GM12891 (cell line): ENCODE measurements around the gene GJA1.

Source experiments
- DNase-seq: peaks from one replicate; pipeline ENCODE4 v3.0.0; 2011; ENCODE audit warnings: low spot score; ENCODE audit not compliant: insufficient read length
- FAIRE-seq: peaks from 2 replicates; lab custom pipeline; 2011; peaks lifted over from hg19 to GRCh38; lab: Jason Lieb, UNC
- PAX5 ChIP-seq: IDR thresholded peaks from 2 replicates; pipeline ENCODE4 v1.6.1; 2011; ENCODE audit warnings: low read length, moderate library complexity, mild to moderate bottlenecking; ENCODE audit not compliant: insufficient read depth, severe bottlenecking
- POLR2A ChIP-seq: IDR thresholded peaks from 2 replicates; pipeline ENCODE4 v1.6.1; 2011; ENCODE audit warnings: low read depth, low read length, control low read depth
- POLR2AphosphoS5 ChIP-seq: IDR thresholded peaks from 2 replicates; pipeline ENCODE4 v1.6.1; 2011; ENCODE audit warnings: low read depth, low read length, control low read depth
- POU2F2 ChIP-seq: IDR thresholded peaks from 2 replicates; pipeline ENCODE4 v1.6.1; 2011; ENCODE audit warnings: low read depth, mild to moderate bottlenecking, control low read depth, low read length, moderate library complexity
- SPI1 ChIP-seq: IDR thresholded peaks from 2 replicates; pipeline ENCODE4 v1.6.1; 2011; ENCODE audit warnings: low read depth, low read length, control low read depth
- TAF1 ChIP-seq: IDR thresholded peaks from 2 replicates; pipeline ENCODE4 v1.6.1; 2011; ENCODE audit warnings: low read depth, low read length, control low read depth

Gene GJA1

GRCh38 chr6:121482004-121482693, 46.7 kb downstream of the GJA1 start:
- FAIRE-seq: no peak
- no peak for TF ChIP-seq POLR2AphosphoS5
- TF ChIP-seq SPI1: no peak
- no peak for TF ChIP-seq POU2F2
- TF ChIP-seq POLR2A: no peak
- TF ChIP-seq TAF1: no peak
- no peak for TF ChIP-seq PAX5

GRCh38 chr6:121482751-121483150, 47.3 kb downstream of the GJA1 start:
- DNase-seq (no peak), FAIRE-seq (no peak)
- no peak for TF ChIP-seq SPI1
- TF ChIP-seq PAX5: no peak
- no peak for TF ChIP-seq TAF1
- TF ChIP-seq POLR2AphosphoS5: no peak
- no peak for TF ChIP-seq POU2F2
- TF ChIP-seq POLR2A: no peak

More at GRCh38 chr6:121482004-121482693, 46.7 kb downstream of the GJA1 start:
- no peak for DNase-seq

DNA sequence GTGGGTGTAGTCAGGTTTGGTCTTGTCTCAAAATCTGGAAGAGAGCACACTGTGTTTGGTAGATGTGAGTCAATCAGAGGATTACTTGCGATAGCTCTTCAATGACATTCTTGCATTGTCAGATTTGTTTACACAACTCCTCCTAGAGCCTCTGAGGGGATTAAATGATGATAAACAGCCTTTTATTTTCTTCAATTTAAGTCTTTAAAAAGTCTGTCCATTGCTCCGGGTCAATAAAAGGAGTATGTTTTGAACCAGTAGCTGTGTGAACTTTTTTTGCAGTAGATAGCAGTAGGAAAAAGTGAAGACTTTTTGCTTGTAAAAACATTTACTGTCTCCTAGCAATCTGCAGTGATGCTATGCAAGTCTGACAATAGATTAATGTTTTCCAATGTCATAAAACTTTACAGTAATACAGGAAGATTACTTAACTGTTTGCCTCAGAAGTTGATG, 49.9 kb downstream of the GJA1 start:
- TF ChIP-seq TAF1 (no peak), POLR2AphosphoS5 (no peak), SPI1 (no peak), POLR2A (no peak), PAX5 (no peak), POU2F2 (no peak)
- no peak for FAIRE-seq
- no peak for DNase-seq

DNA sequence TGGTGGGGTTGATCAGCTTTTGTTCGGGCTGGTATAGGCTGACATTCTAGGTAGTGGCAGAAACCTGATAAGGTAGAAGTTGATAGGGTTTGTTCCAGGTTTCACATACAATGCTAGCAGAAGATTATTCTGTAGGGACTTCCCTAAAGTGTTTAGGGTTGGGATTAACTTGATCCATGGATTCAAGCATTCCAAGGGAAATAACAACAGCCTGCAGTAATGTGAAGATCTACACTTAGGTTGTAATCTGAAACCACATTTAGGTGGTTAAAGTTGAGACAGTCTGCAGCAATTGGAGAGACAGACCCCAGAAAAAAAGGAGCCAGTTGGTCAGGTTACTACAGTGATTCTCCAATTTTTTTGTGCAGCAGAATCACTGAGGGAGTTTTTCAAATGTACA, 56.1 kb downstream of the GJA1 start:
- no peak for TF ChIP-seq POU2F2
- no peak for TF ChIP-seq SPI1
- DNase-seq: no peak
- no peak for FAIRE-seq

GRCh38 chr6:121492536-121492935, 57.1 kb downstream of the GJA1 start:
- DNase-seq (no peak), FAIRE-seq (no peak)
- no peak for TF ChIP-seq TAF1
- no peak for TF ChIP-seq POU2F2
- no peak for TF ChIP-seq POLR2A
- no peak for TF ChIP-seq PAX5
- TF ChIP-seq SPI1: no peak
- no peak for TF ChIP-seq POLR2AphosphoS5

DNA sequence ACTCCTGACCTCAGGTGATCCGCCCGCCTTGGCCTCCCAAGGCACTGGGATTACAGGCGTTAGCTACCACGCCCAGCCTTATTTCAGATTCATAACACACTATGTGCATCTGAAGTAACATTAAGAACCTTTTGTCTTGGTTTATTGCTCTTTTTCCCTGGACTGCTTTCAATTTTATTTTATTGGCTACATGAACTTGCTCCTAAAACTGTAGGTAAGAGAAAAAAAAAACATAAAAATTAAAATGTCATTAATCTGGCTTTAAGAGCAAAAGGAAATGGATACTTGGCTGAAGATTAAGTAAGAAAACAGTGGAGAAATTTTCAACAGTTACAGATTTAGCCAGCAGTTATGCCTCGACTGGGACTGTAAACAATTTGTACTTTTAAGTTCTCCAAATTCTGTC, 62.5 kb downstream of the GJA1 start:
- FAIRE-seq: no peak
- TF ChIP-seq TAF1 (no peak), POLR2A (no peak), POLR2AphosphoS5 (no peak), POU2F2 (no peak), PAX5 (no peak), SPI1 (no peak)

DNA sequence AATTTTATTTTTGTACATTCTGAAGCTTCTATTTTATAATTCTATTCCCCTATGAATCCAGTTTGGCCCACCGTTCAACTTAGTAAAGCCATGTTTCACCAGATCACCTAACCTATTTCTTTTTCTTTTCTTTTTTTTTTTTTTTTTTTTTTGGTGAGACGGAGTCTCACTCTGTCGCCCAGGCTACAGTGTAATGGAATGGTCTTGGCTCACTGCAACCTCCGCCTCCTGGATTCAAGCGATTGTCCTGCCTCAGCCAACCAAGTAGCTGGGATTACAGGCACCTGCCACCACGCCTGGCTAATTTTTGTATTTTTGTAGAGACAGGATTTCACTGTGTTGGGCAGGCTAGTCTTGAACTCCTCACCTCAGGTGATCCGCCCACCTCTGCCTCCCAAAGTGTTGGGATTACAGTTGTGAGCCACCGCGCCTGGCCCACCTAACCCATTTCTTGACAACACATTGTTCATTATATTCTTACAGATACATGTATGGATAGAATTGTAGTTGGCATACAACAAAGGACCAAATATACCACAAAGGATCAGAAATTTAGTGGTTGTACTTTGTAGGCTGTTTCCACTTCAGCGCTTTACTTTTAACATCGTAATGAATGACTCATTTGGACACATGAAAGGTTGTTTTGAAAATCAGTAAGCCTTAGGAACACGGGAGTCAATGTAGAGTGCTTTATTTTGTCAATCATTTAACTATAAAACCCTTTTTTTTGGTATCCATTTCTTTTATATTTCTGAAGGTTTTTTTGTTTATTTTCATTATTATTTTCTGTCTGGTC, 63.2 kb downstream of the GJA1 start:
- no peak for FAIRE-seq
- TF ChIP-seq SPI1 (no peak), POLR2AphosphoS5 (no peak)
- no peak for DNase-seq

More for the DNA sequence above, 62.5 kb downstream of the GJA1 start:
- DNase-seq: no peak
